Caco-2 (cell line): ENCODE measurements around the gene SLC1A3. TPM values are rescaled to one million over a fixed set of nuclear protein-coding genes. Genes with fewer than 3 reads are reported as not detected.

Experiments used
- BruUV-seq: library from RNA; stranded (reverse); fragments of 400-500 nt; replicated peaks from 2 replicates; lab custom pipeline; 2021; lab: Mats Ljungman, UMichigan
- CTCF ChIA-PET: fragments of 300-600 bp; sonication (Branson Sonifier 250); formaldehyde crosslinking; loops from one replicate; lab custom pipeline; 2022; ENCODE audit warnings: antibody characterized with exemption; lab: Charles Lee
- POLR2A ChIA-PET: fragments of 300-600 bp; sonication (Branson Sonifier 250); formaldehyde crosslinking; loops from one replicate; lab custom pipeline; 2022; ENCODE audit warnings: antibody characterized with exemption; lab: Charles Lee
- DNase-seq, 2 experiments: peaks; one replicate each; pipeline versions ENCODE4 v3.0.0 to v3.0.0-alpha.2; 2020 to 2022
- H3K27me3 ChIP-seq: replicated peaks from 2 replicates; pipeline ENCODE4 v1.6.0; 2011; ENCODE audit warnings: low read length; ENCODE audit not compliant: control insufficient read depth, insufficient read depth
- H3K36me3 ChIP-seq: 2 replicates; pipeline ENCODE4 v1.5.1; 2011; ENCODE audit warnings: low read length; ENCODE audit not compliant: control insufficient read depth, insufficient read depth
- H3K4me1 ChIP-seq: fragments of 250-450 bp; sonication (Bioruptor Pico); 2 replicates; pipeline ENCODE4 v1.5.1; 2020; ENCODE audit warnings: mild to moderate bottlenecking
- H3K4me3 ChIP-seq: 2 replicates; pipeline ENCODE4 v1.5.1; 2011; ENCODE audit warnings: low read depth, mild to moderate bottlenecking, control low read depth, low read length
- H3K9me3 ChIP-seq: fragments of 250-450 bp; sonication (Bioruptor Pico); 2 replicates; pipeline ENCODE4 v1.5.1; 2020; ENCODE audit warnings: mild to moderate bottlenecking, moderate library complexity
- H3K27ac Mint-ChIP-seq: one replicate; pipeline ENCODE4 v1.8.0; 2022; ENCODE audit warnings: mixed read lengths; ENCODE audit not compliant: unreplicated experiment
- H3K27me3 Mint-ChIP-seq: one replicate; pipeline ENCODE4 v1.8.0; 2022; ENCODE audit warnings: mixed read lengths; ENCODE audit not compliant: insufficient read depth, unreplicated experiment
- H3K36me3 Mint-ChIP-seq: one replicate; pipeline ENCODE4 v1.8.0; 2022; ENCODE audit warnings: mild to moderate bottlenecking, mixed read lengths; ENCODE audit not compliant: insufficient read depth, unreplicated experiment
- H3K4me1 Mint-ChIP-seq: one replicate; pipeline ENCODE4 v1.8.0; 2022; ENCODE audit warnings: low read depth, mixed read lengths; ENCODE audit not compliant: unreplicated experiment
- H3K4me3 Mint-ChIP-seq: one replicate; pipeline ENCODE4 v1.8.0; 2022; ENCODE audit warnings: mild to moderate bottlenecking, moderate library complexity, mixed read lengths; ENCODE audit not compliant: unreplicated experiment
- H3K9me3 Mint-ChIP-seq: one replicate; pipeline ENCODE4 v1.8.0; 2022; ENCODE audit warnings: mixed read lengths; ENCODE audit not compliant: unreplicated experiment
- intact Hi-C: fragments of 100-400 bp; cut with micrococcal nuclease; formaldehyde crosslinking; loops from one replicate; pipeline ENCODE4 v1.10.0; 2022; ENCODE audit not compliant: unreplicated experiment
- total RNA-seq: library from RNA; stranded (reverse); gene quantifications from 2 replicates; pipeline ENCODE4 v1.2.3, GENCODE V29; 2022
- TF ChIP-seq, protein P1 (sequence below), 2 experiments: fragments of 200-600 bp in 1 of 2; IDR thresholded peaks; 1 replicate in 1 of 2; 2 replicates in 1 of 2; pipeline versions ENCODE4 v1.5.1 to v1.8.0; 2011 to 2022; ENCODE audit warnings: antibody characterized with exemption in 1 of 2, control low read depth in 1 of 2, inconsistent platforms in 1 of 2, low read depth in 1 of 2, low read length in 1 of 2, mild to moderate bottlenecking in 1 of 2, moderate library complexity in 1 of 2; ENCODE audit not compliant: insufficient read depth in 1 of 2, severe bottlenecking in 1 of 2, unreplicated experiment in 1 of 2

Gene SLC1A3
- total RNA-seq, 1 experiment from 2014 or later, result 178 TPM

DNA sequence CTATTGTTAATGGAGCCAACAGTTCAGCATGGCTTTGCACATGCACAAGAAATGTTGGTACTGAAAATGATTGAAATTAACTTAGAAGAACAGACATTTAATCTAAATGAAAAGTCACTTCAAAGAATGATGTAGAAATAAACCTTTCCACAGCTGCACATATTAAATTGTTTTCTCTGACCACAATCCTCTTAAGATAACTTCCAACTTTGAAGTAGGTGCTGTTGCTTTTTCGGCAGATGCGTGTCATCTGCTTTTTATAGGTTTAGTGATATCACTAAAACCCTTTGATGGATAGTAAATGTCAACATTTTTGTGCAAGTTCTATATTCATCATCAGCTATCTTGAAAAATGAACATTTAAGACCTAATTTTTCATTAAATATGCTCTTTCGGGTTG lies 25.3 kb upstream of the SLC1A3 start:
- Histone ChIP-seq H3K4me1 (peaks cover 9% of the 10 kb centered on the region), H3K9me3 (no peaks in the 10 kb centered on the region), H3K36me3 (no peaks in the 10 kb centered on the region), H3K27me3 (no peaks in the 10 kb centered on the region), H3K4me3 (no peak overlapping the region)
- no peaks in the 10 kb centered on the region for H3K36me3 Mint-ChIP-seq
- no peaks in the 10 kb centered on the region for H3K9me3 Mint-ChIP-seq
- CTCF ChIA-PET, result no interaction called here
- TF ChIP-seq, protein P1, sequence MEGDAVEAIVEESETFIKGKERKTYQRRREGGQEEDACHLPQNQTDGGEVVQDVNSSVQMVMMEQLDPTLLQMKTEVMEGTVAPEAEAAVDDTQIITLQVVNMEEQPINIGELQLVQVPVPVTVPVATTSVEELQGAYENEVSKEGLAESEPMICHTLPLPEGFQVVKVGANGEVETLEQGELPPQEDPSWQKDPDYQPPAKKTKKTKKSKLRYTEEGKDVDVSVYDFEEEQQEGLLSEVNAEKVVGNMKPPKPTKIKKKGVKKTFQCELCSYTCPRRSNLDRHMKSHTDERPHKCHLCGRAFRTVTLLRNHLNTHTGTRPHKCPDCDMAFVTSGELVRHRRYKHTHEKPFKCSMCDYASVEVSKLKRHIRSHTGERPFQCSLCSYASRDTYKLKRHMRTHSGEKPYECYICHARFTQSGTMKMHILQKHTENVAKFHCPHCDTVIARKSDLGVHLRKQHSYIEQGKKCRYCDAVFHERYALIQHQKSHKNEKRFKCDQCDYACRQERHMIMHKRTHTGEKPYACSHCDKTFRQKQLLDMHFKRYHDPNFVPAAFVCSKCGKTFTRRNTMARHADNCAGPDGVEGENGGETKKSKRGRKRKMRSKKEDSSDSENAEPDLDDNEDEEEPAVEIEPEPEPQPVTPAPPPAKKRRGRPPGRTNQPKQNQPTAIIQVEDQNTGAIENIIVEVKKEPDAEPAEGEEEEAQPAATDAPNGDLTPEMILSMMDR (IDR thresholded peaks at IDR 0.05; ENCODE audit: insufficient read depth in 1 of 2, low read depth in 1 of 2, low read length in 1 of 2, severe bottlenecking in 1 of 2, unreplicated experiment in 1 of 2), result no peak
- H3K4me3 Mint-ChIP-seq, result no peak overlapping the region
- POLR2A ChIA-PET, result interaction anchor here (0.6 kb wide), 1 partner anchor 700 kb away, joined by 5 read pairs; no protein-coding TSS in a partner anchor
- H3K27me3 Mint-ChIP-seq, result no peaks in the 10 kb centered on the region
- BruUV-seq, result no TSS peak
- intact Hi-C loops, result no loop called here
- H3K27ac Mint-ChIP-seq, result no peak overlapping the region
- peaks cover 19% of the 10 kb centered on the region for H3K4me1 Mint-ChIP-seq
- DNase-seq, result no peak

- BruUV-seq, result no TSS peak
- no peak for DNase-seq
- H3K36me3 ChIP-seq, result no peaks in the 10 kb centered on the region
Observed at GRCh38 chr5:36584009-36584875, 22.2 kb upstream of the SLC1A3 start.

DNA sequence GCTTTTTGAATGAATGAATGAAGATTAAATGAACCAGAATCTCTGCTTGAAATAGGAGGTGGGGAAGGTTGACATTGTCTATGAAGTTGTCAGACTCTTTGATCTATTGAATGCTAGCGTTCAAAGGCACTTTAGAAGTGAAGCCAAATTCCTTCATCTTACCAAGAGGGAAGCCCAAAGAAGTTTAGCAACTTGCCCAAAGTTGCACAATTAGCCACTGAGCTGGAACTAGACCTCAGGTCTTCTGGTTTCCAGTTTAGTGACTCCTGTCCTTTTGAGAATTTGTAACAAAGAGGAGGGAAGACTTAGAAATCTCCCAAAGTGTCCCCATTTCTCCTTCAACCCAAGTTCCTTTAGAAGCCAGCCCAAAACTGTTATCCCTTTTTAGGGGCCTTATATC lies 20.7 kb upstream of the SLC1A3 start:
- H3K9me3 Mint-ChIP-seq, result no peaks in the 10 kb centered on the region
- no peak overlapping the region for H3K4me3 Mint-ChIP-seq
- Histone ChIP-seq H3K36me3 (no peaks in the 10 kb centered on the region), H3K4me1 (peaks cover 5% of the 10 kb centered on the region), H3K4me3 (no peak overlapping the region), H3K9me3 (no peaks in the 10 kb centered on the region), H3K27me3 (no peaks in the 10 kb centered on the region)
- ChIA-PET POLR2A (no interaction called here), CTCF (no interaction called here)
- no peak overlapping the region for H3K27ac Mint-ChIP-seq
- intact Hi-C loops, result no loop called here
- TF ChIP-seq, protein P1 (IDR thresholded peaks at IDR 0.05; ENCODE audit: insufficient read depth in 1 of 2, low read depth in 1 of 2, low read length in 1 of 2, severe bottlenecking in 1 of 2, unreplicated experiment in 1 of 2), result no peak
- no TSS peak for BruUV-seq
- no peaks in the 10 kb centered on the region for H3K36me3 Mint-ChIP-seq
- no peaks in the 10 kb centered on the region for H3K27me3 Mint-ChIP-seq
- DNase-seq, result no peak
- peaks cover 19% of the 10 kb centered on the region for H3K4me1 Mint-ChIP-seq

More at GRCh38 chr5:36584009-36584875, 22.2 kb upstream of the SLC1A3 start:
- TF ChIP-seq, protein P1 (IDR thresholded peaks at IDR 0.05; ENCODE audit: insufficient read depth in 1 of 2, low read depth in 1 of 2, low read length in 1 of 2, severe bottlenecking in 1 of 2, unreplicated experiment in 1 of 2), result no peak
- Histone ChIP-seq H3K27me3 (no peaks in the 10 kb centered on the region), H3K9me3 (no peaks in the 10 kb centered on the region), H3K4me1 (peaks cover 9% of the 10 kb centered on the region), H3K4me3 (no peak overlapping the region)
- no peaks in the 10 kb centered on the region for H3K9me3 Mint-ChIP-seq
- CTCF ChIA-PET, result no interaction called here
- POLR2A ChIA-PET, result interaction anchor here (0.6 kb wide), 1 partner anchor 19 kb away, joined by 4 read pairs; no protein-coding TSS in a partner anchor
- intact Hi-C loops, result no loop called here
- H3K27me3 Mint-ChIP-seq, result no peaks in the 10 kb centered on the region
- no peak overlapping the region for H3K27ac Mint-ChIP-seq
- H3K36me3 Mint-ChIP-seq, result no peaks in the 10 kb centered on the region
- H3K4me3 Mint-ChIP-seq, result no peak overlapping the region
- peaks cover 19% of the 10 kb centered on the region for H3K4me1 Mint-ChIP-seq
